H9 (cell line): ENCODE data around the gene TRIOBP. TPM values are rescaled to one million over a fixed set of nuclear protein-coding genes. Genes with fewer than 3 reads are reported as not detected.
A peak's percentile ranks its signal among the peaks of the same experiment; 100 is the strongest.
"Not testable (repeated sequence)": the region's sequence is repeated elsewhere in the genome, so short reads cannot be mapped to it uniquely, and the experiment has no call there.

Experiments used
- DNase-seq: peaks from one replicate; pipeline ENCODE4 v3.0.0-alpha.2; 2017
- H2AFZ ChIP-seq: one replicate; pipeline ENCODE4 v1.6.1; 2013; ENCODE audit warnings: mild to moderate bottlenecking, low read length, control low read depth, moderate library complexity
- H2AK5ac ChIP-seq: 2 replicates; pipeline ENCODE4 v1.6.1; 2013; ENCODE audit warnings: low read length, control low read depth, mixed read lengths; ENCODE audit not compliant: insufficient read length
- H2BK120ac ChIP-seq: one replicate; pipeline ENCODE4 v1.6.1; 2013; ENCODE audit warnings: low read depth, mild to moderate bottlenecking, low read length, control low read depth, inconsistent platforms; ENCODE audit not compliant: poor library complexity, severe bottlenecking
- H2BK12ac ChIP-seq: 2 replicates; pipeline ENCODE4 v1.6.1; 2013; ENCODE audit warnings: low read length, control low read depth, mixed read lengths, low read depth; ENCODE audit not compliant: insufficient read length
- H2BK15ac ChIP-seq: 2 replicates; pipeline ENCODE4 v1.6.1; 2013; ENCODE audit warnings: low read depth, low read length, control low read depth
- H2BK20ac ChIP-seq: one replicate; pipeline ENCODE4 v1.6.1; 2013; ENCODE audit warnings: low read depth, mild to moderate bottlenecking, low read length, control low read depth, inconsistent platforms; ENCODE audit not compliant: poor library complexity, severe bottlenecking
- H2BK5ac ChIP-seq: 2 replicates; pipeline ENCODE4 v1.6.1; 2013; ENCODE audit warnings: low read length, control low read depth, mixed read lengths; ENCODE audit not compliant: insufficient read length
- H3K14ac ChIP-seq: 2 replicates; pipeline ENCODE4 v1.6.1; 2013; ENCODE audit warnings: low read length, control low read depth; ENCODE audit not compliant: insufficient read depth
- H3K18ac ChIP-seq: 2 replicates; pipeline ENCODE4 v1.6.1; 2013; ENCODE audit warnings: low read depth, mild to moderate bottlenecking, mixed read lengths, low read length, control low read depth; ENCODE audit not compliant: insufficient read length
- H3K23ac ChIP-seq: 2 replicates; pipeline ENCODE4 v1.6.1; 2013; ENCODE audit warnings: low read length, control low read depth, mixed read lengths, low read depth; ENCODE audit not compliant: insufficient read length
- H3K23me2 ChIP-seq: 2 replicates; pipeline ENCODE4 v1.6.1; 2013; ENCODE audit warnings: low read depth, mild to moderate bottlenecking, mixed read lengths, low read length, control low read depth; ENCODE audit not compliant: insufficient read length, poor library complexity, severe bottlenecking
- H3K27ac ChIP-seq: 2 replicates; pipeline ENCODE4 v1.5.1; 2013; ENCODE audit warnings: low read length, control low read depth, mixed read lengths, low read depth; ENCODE audit not compliant: insufficient read length
- H3K27me3 ChIP-seq: 2 replicates; pipeline ENCODE4 v1.6.1; 2013; ENCODE audit warnings: low read length, control low read depth, inconsistent platforms; ENCODE audit not compliant: insufficient read depth
- H3K4ac ChIP-seq: 2 replicates; pipeline ENCODE4 v1.6.1; 2013; ENCODE audit warnings: low read depth, mild to moderate bottlenecking, control low read depth, inconsistent platforms, low read length, moderate library complexity
- H3K4me1 ChIP-seq: 2 replicates; pipeline ENCODE4 v1.6.1; 2013; ENCODE audit warnings: low read length, control low read depth, inconsistent platforms; ENCODE audit not compliant: insufficient read depth
- H3K4me2 ChIP-seq: 2 replicates; pipeline ENCODE4 v1.6.1; 2013; ENCODE audit warnings: low read length, control low read depth, mixed read lengths; ENCODE audit not compliant: insufficient read length, insufficient read depth
- H3K56ac ChIP-seq: 2 replicates; pipeline ENCODE4 v1.6.1; 2013; ENCODE audit warnings: low read depth, mild to moderate bottlenecking, mixed read lengths, low read length, control low read depth; ENCODE audit not compliant: insufficient read length
- H3K79me1 ChIP-seq: 2 replicates; pipeline ENCODE4 v1.6.1; 2013; ENCODE audit warnings: low read depth, mild to moderate bottlenecking, moderate library complexity, low read length, control low read depth, inconsistent platforms; ENCODE audit not compliant: insufficient read depth, poor library complexity, severe bottlenecking
- H3K79me2 ChIP-seq: 2 replicates; pipeline ENCODE4 v1.6.1; 2013; ENCODE audit warnings: low read length, control low read depth, inconsistent platforms; ENCODE audit not compliant: insufficient read depth
- H3K9ac ChIP-seq: 2 replicates; pipeline ENCODE4 v1.6.1; 2013; ENCODE audit warnings: low read length, control low read depth, mixed read lengths; ENCODE audit not compliant: insufficient read length; ENCODE audit errors: extremely low read depth
- H3K9me3 ChIP-seq: one replicate; pipeline ENCODE4 v1.6.1; 2013; ENCODE audit warnings: low read depth, low read length, inconsistent platforms; ENCODE audit not compliant: control insufficient read depth
- H3T11ph ChIP-seq: one replicate; pipeline ENCODE4 v1.6.1; 2013; ENCODE audit warnings: mild to moderate bottlenecking, low read length, control low read depth, inconsistent platforms
- H4K20me1 ChIP-seq: one replicate; pipeline ENCODE4 v1.6.1; 2013; ENCODE audit not compliant: control insufficient read depth, insufficient read length, insufficient read depth
- H4K5ac ChIP-seq: 2 replicates; pipeline ENCODE4 v1.6.1; 2013; ENCODE audit warnings: low read depth, mild to moderate bottlenecking, mixed read lengths, low read length, control low read depth; ENCODE audit not compliant: insufficient read length
- H4K8ac ChIP-seq: replicated peaks from 2 replicates; pipeline ENCODE4 v1.6.1; 2013; ENCODE audit warnings: low read length, control low read depth, mixed read lengths, low read depth; ENCODE audit not compliant: insufficient read length
- H4K91ac ChIP-seq: 2 replicates; pipeline ENCODE4 v1.6.1; 2013; ENCODE audit warnings: low read depth, mild to moderate bottlenecking, moderate library complexity, mixed read lengths, low read length, control low read depth; ENCODE audit not compliant: insufficient read length
- H3K27ac Mint-ChIP-seq, 3 experiments: 2 replicates in 2 of 3; 3 replicates in 1 of 3; pipeline ENCODE4 v1.8.0; 2020 to 2021; ENCODE audit warnings: mixed read lengths in 3 of 3, mild to moderate bottlenecking in 1 of 3, moderate library complexity in 1 of 3
- H3K27me3 Mint-ChIP-seq: 2 replicates; pipeline ENCODE4 v1.8.0; 2021; ENCODE audit warnings: low read depth, mild to moderate bottlenecking, moderate library complexity, mixed read lengths
- H3K36me3 Mint-ChIP-seq, 3 experiments: 2 replicates in 2 of 3; 3 replicates in 1 of 3; pipeline ENCODE4 v1.8.0; 2020 to 2021; ENCODE audit warnings: low read depth in 3 of 3, mixed read lengths in 3 of 3; ENCODE audit not compliant: insufficient read depth in 1 of 3
- H3K4me1 Mint-ChIP-seq, 2 experiments: 2 replicates each; pipeline ENCODE4 v1.8.0; 2020; ENCODE audit warnings: mixed read lengths in 2 of 2
- H3K4me3 Mint-ChIP-seq, 2 experiments: 2 replicates in 1 of 2; 3 replicates in 1 of 2; pipeline ENCODE4 v1.8.0; 2020 to 2021; ENCODE audit warnings: mild to moderate bottlenecking in 2 of 2, mixed read lengths in 2 of 2, moderate library complexity in 1 of 2
- H3K9me3 Mint-ChIP-seq, 2 experiments: 2 replicates in 1 of 2; 3 replicates in 1 of 2; pipeline ENCODE4 v1.8.0; 2020; ENCODE audit warnings: mild to moderate bottlenecking in 2 of 2, mixed read lengths in 2 of 2, moderate library complexity in 1 of 2
- CTCF ChIP-seq: fragments of 200-600 bp; sonication (generic); conservative IDR thresholded peaks from 3 replicates; pipeline ENCODE4 v1.8.0; 2021; ENCODE audit warnings: antibody characterized with exemption, mild to moderate bottlenecking
- WGBS: extraction: QIAGEN DNeasy Blood & Tissue Kit; methylation state at CpG from one replicate; pipeline ENCODE4 v1.1.7; 2013; ENCODE audit warnings: missing lambda C conversion rate, low lambda C conversion rate, mixed read lengths; ENCODE audit not compliant: insufficient read length; ENCODE audit errors: extremely low coverage; 5-methylcytosine and 5-hydroxymethylcytosine counted together
- total RNA-seq: library from RNA; stranded (reverse); gene quantifications from 2 replicates; pipeline ENCODE4 v1.2.1, GENCODE V29; 2021

The TRIOBP gene
- total RNA-seq, 1 experiment from 2014 or later, result 52.7 TPM

GRCh38 chr22:37655252-37655563 is 41.6 kb upstream of the TRIOBP start:
- TF ChIP-seq CTCF, result no peak
- no peaks in the 10 kb centered on the region for H3K27me3 Mint-ChIP-seq
- H2BK5ac ChIP-seq, result no peak overlapping the region
- peaks cover 10 to 38% (median 34%) of the 10 kb centered on the region in 3 experiments; a peak in 6 of 7 replicates for H3K36me3 Mint-ChIP-seq
- H3K23me2 ChIP-seq, result peaks cover 7% of the 10 kb centered on the region
- no peaks in the 10 kb centered on the region; a peak in 1 of 5 replicates for H3K9me3 Mint-ChIP-seq
- peaks cover 2% of the 10 kb centered on the region; the same call in 1 of the 2 replicates for H3K4me1 ChIP-seq
- no peaks in the 10 kb centered on the region for H3K9me3 ChIP-seq
- H3K27ac Mint-ChIP-seq, result no peak overlapping the region
- H3K79me1 ChIP-seq, result peaks cover 1% of the 10 kb centered on the region
- no peak overlapping the region for H4K91ac ChIP-seq
- no peak overlapping the region for H4K5ac ChIP-seq
- no peak overlapping the region for H2BK12ac ChIP-seq
- H3K14ac ChIP-seq, result no peak overlapping the region
- no peak overlapping the region for H3K4ac ChIP-seq
- no peak overlapping the region for H2BK120ac ChIP-seq
- H3K27me3 ChIP-seq, result no peaks in the 10 kb centered on the region
- no peak overlapping the region for H2BK20ac ChIP-seq
- WGBS, result no CpG with 5 or more reads among the region's 17 CpGs
- H4K20me1 ChIP-seq, result no peaks in the 10 kb centered on the region
- no peak overlapping the region for H2AK5ac ChIP-seq
- no peak overlapping the region for H3K4me2 ChIP-seq
- no peak for DNase-seq
- no peak overlapping the region for H3K9ac ChIP-seq
- peaks cover 14 to 17% of the 10 kb centered on the region in 2 experiments for H3K4me1 Mint-ChIP-seq
- H3K23ac ChIP-seq, result no peak overlapping the region
- H3T11ph ChIP-seq, result no peak overlapping the region
- peaks cover 11% of the 10 kb centered on the region; the same call in 1 of the 2 replicates for H3K79me2 ChIP-seq
- no peak overlapping the region for H2BK15ac ChIP-seq
- no peak overlapping the region for H3K4me3 Mint-ChIP-seq
- H3K56ac ChIP-seq, result no peak overlapping the region
- no peak overlapping the region for H2AFZ ChIP-seq
- H3K27ac ChIP-seq, result no peak overlapping the region
- no peak overlapping the region for H4K8ac ChIP-seq
- no peak overlapping the region for H3K18ac ChIP-seq

GRCh38 chr22:37656583-37656982 is 40.3 kb upstream of the TRIOBP start:
- not testable (repeated sequence) for H2BK5ac ChIP-seq, H2BK12ac ChIP-seq, H3K4me2 ChIP-seq, H4K8ac ChIP-seq, H3K4me3 Mint-ChIP-seq, H4K91ac ChIP-seq, H3K27me3 Mint-ChIP-seq, H2BK120ac ChIP-seq, H3K14ac ChIP-seq, DNase-seq, H3K79me1 ChIP-seq, H3K18ac ChIP-seq, H3K23me2 ChIP-seq, H3K27ac ChIP-seq, H3K23ac ChIP-seq, H2BK20ac ChIP-seq, H3K9me3 ChIP-seq, H3K9me3 Mint-ChIP-seq, H4K5ac ChIP-seq, H3K56ac ChIP-seq, H4K20me1 ChIP-seq, H3K4me1 ChIP-seq, H2AFZ ChIP-seq, H3K9ac ChIP-seq, H2BK15ac ChIP-seq, H3T11ph ChIP-seq, H3K4ac ChIP-seq, H3K27me3 ChIP-seq, H2AK5ac ChIP-seq
- Mint-ChIP-seq H3K36me3 (peaks cover 6 to 30% (median 28%) of the 10 kb centered on the region in 3 experiments; a peak in 6 of 7 replicates), H3K27ac (peak overlapping the region in 1 of 3 experiments; percentile 47; a peak in 1 of 7 replicates), H3K4me1 (peaks cover 22 to 23% of the 10 kb centered on the region in 2 experiments)
- WGBS, result no CpG with 5 or more reads among the region's 4 CpGs
- peaks cover 20% of the 10 kb centered on the region; the same call in 1 of the 2 replicates for H3K79me2 ChIP-seq
